ENCODE data around the gene MYO3A.

Gene MYO3A

GRCh38 chr10:25933653-25934608 lies at the start of gene MYO3A:
MYO3A (plus strand) TSS chr10:25934229; CDS start chr10:25952111, 17,882 bp downstream.
- DNase-seq: no peak

GRCh38 chr10:25888627-25889026 lies 45.4 kb upstream of the MYO3A start:
- no peak for DNase-seq

GRCh38 chr10:25890995-25891394 lies 43.0 kb upstream of the MYO3A start:
- DNase-seq: no peak

GRCh38 chr10:25895856-25896255 lies 38.2 kb upstream of the MYO3A start:
- DNase-seq: no peak

- no peak for DNase-seq
These were observed 37.6 kb upstream of the MYO3A start for GRCh38 chr10:25896421-25896820.

- DNase-seq: no peak
These were observed 34.7 kb upstream of the MYO3A start for GRCh38 chr10:25899304-25899703.

GRCh38 chr10:25901199-25901598 lies 32.8 kb upstream of the MYO3A start:
- no peak for DNase-seq

- no peak for DNase-seq
These were observed 32.0 kb upstream of the MYO3A start for GRCh38 chr10:25902002-25902401.

GRCh38 chr10:25907261-25907660 lies 26.8 kb upstream of the MYO3A start:
- no peak for DNase-seq

- no peak for DNase-seq
These were observed 21.2 kb upstream of the MYO3A start for GRCh38 chr10:25912866-25913265.

- DNase-seq: no peak
These were observed 19.3 kb upstream of the MYO3A start for GRCh38 chr10:25914776-25915175.

- no peak for DNase-seq
These were observed 651 bp downstream of the MYO3A start for GRCh38 chr10:25934621-25935139.

GRCh38 chr10:25938405-25938804 lies 4.4 kb downstream of the MYO3A start:
- no peak for DNase-seq

- DNase-seq: no peak
These were observed 10.7 kb downstream of the MYO3A start for GRCh38 chr10:25944771-25945170.

- DNase-seq: no peak
These were observed 18.8 kb downstream of the MYO3A start for GRCh38 chr10:25952857-25953256.

GRCh38 chr10:25954851-25955250 lies 20.8 kb downstream of the MYO3A start:
- no peak for DNase-seq

GRCh38 chr10:25959540-25960232 lies 25.7 kb downstream of the MYO3A start:
- DNase-seq: no peak

- DNase-seq: no peak
These were observed 31.6 kb downstream of the MYO3A start for GRCh38 chr10:25965584-25965983.

- DNase-seq: no peak
These were observed 32.8 kb downstream of the MYO3A start for GRCh38 chr10:25966844-25967243.

GRCh38 chr10:25972631-25973030 lies 38.6 kb downstream of the MYO3A start:
- DNase-seq: no peak

GRCh38 chr10:25974897-25975459 lies 40.9 kb downstream of the MYO3A start:
- no peak for DNase-seq

GRCh38 chr10:25978771-25979170 lies 44.7 kb downstream of the MYO3A start:
- DNase-seq: no peak

- DNase-seq: no peak
These were observed 48.1 kb downstream of the MYO3A start for GRCh38 chr10:25982107-25982506.
